Dedifferentiated amniotic fluid mesenchymal stem cell (primary cell): Measurements from ENCODE around the gene WDR36.

Experiments used
- DNase-seq: peaks from one replicate; pipeline ENCODE4 v3.0.0-alpha.2; 2016; ENCODE audit errors: extremely low spot score

Gene WDR36

GRCh38 chr5:111106320-111106948, 14.3 kb downstream of the WDR36 start:
- DNase-seq = no peak

GRCh38 chr5:111107371-111107770, 15.2 kb downstream of the WDR36 start:
- DNase-seq = no peak

GRCh38 chr5:111111956-111112355, 19.8 kb downstream of the WDR36 start:
- DNase-seq = no peak

- no peak for DNase-seq
These were observed 21.5 kb downstream of the WDR36 start for GRCh38 chr5:111113678-111114077.

- DNase-seq = no peak
These were observed 23.1 kb downstream of the WDR36 start for GRCh38 chr5:111115229-111115628.

- DNase-seq = no peak
These were observed 24.4 kb downstream of the WDR36 start for GRCh38 chr5:111116550-111116949.

- no peak for DNase-seq
These were observed 25.0 kb downstream of the WDR36 start for GRCh38 chr5:111117136-111117535.

- no peak for DNase-seq
These were observed 27.1 kb downstream of the WDR36 start for GRCh38 chr5:111119221-111119620.

- DNase-seq = no peak
These were observed 27.7 kb downstream of the WDR36 start for GRCh38 chr5:111119856-111120255.

GRCh38 chr5:111120911-111121310, 28.8 kb downstream of the WDR36 start:
- DNase-seq = no peak

GRCh38 chr5:111121926-111122325, 29.8 kb downstream of the WDR36 start:
- DNase-seq = no peak

- no peak for DNase-seq
These were observed 30.2 kb downstream of the WDR36 start for GRCh38 chr5:111122398-111122797.

- no peak for DNase-seq
These were observed 32.6 kb downstream of the WDR36 start for GRCh38 chr5:111124793-111125192.

- no peak for DNase-seq
These were observed 34.7 kb downstream of the WDR36 start for GRCh38 chr5:111126896-111127295.

GRCh38 chr5:111127453-111128195, 35.5 kb downstream of the WDR36 start:
- no peak for DNase-seq

GRCh38 chr5:111129938-111130337, 37.8 kb downstream of the WDR36 start:
- no peak for DNase-seq

- DNase-seq = no peak
These were observed 39.2 kb downstream of the WDR36 start for GRCh38 chr5:111131356-111131755.

- no peak for DNase-seq
These were observed 39.9 kb downstream of the WDR36 start for GRCh38 chr5:111132076-111132475.

- DNase-seq = no peak
These were observed 40.7 kb downstream of the WDR36 start for GRCh38 chr5:111132731-111133435.

- no peak for DNase-seq
These were observed 41.2 kb downstream of the WDR36 start for GRCh38 chr5:111133436-111133751.

- peak; percentile 67 for DNase-seq
These were observed 41.9 kb downstream of the WDR36 start for GRCh38 chr5:111134087-111134486.

- no peak for DNase-seq
These were observed 42.7 kb downstream of the WDR36 start for GRCh38 chr5:111134864-111135263.

- DNase-seq = no peak
These were observed 43.2 kb downstream of the WDR36 start for GRCh38 chr5:111135363-111135762.
